ENCODE results near the gene CKMT1B.
A peak's percentile ranks its signal among the peaks of the same experiment; 100 is the strongest.
"Not testable (repeated sequence)": the region's sequence is repeated elsewhere in the genome, so short reads cannot be mapped to it uniquely, and the experiment has no call there.

CKMT1B gene

DNA sequence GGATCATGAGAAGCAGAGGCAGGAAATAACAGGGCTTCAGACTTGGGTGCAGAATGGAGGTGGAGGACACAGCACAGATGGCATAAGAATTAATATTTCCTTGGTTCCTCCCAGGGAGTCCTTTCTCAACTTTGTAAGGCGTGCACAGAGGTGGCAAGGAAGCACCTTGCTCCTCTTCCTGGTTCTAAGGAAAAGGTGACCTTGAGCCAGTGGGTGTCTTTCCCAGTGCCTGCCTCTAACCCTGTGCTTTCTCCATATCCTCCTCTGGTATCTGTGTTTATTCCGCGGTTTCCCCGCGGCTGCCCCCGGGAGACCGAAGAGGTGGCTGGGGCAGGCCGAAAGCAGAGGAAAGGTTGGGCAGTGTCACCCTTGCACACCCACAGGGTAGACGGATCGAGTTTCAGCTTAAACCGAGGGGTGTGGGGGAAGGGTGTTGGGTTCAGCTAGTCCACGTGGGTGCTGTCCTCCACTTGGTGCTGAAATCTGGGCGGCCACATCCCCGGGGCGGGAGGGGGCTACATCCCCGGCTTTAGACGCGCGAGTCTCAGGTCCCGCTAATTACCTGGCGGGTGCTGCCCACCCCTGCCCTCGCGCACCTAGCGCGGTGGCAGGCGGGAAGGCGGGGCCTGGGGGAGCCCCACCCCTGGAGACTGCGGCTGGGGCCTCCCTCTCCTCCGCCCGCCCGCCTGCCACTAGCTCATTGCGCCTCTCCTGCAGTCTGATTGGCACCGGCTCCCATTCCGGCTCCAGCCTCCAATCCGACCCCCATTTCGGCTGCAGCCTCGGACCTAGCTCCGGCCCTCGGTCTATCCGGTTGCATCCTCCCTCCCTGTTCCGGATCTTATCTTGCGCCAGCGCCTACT, at the start of gene CKMT1B:
CKMT1B (plus strand) TSS at position 700 of the 863 bp plus-strand sequence. CDS start 192 bp downstream, outside the sequence.
- ATAC-seq = peak; percentile 47
- H3K4me1 Mint-ChIP-seq, H3K4me3 Mint-ChIP-seq, DNase-seq, H3K27ac Mint-ChIP-seq, H3K9me3 Mint-ChIP-seq: not testable (repeated sequence)
- H3K27me3 Mint-ChIP-seq = peaks cover 17% of the 10 kb centered on the region

DNA sequence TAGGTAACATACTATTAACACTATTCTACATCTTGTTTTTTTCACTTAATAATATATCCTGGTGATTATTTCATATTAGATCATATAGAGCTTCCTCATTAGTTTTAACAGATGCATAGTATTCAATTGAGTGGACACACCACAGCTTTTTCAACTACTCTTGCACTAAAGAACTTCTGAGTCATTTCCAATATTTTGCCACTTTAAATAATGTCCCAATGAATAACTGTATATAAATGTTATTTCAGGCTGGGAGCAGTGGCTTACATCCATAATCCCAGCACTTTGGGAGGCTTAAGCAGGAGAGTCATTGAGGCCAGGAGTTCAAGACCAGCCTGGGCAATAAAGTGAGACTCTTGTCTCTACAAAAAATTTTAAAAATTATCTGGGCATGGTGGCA, 49.6 kb upstream of the CKMT1B start:
- H3K27ac Mint-ChIP-seq = no peak overlapping the region
- no peaks in the 10 kb centered on the region for H3K4me1 Mint-ChIP-seq
- no peak for DNase-seq
- no peak overlapping the region for H3K4me3 Mint-ChIP-seq
- no peaks in the 10 kb centered on the region for H3K27me3 Mint-ChIP-seq
- ATAC-seq = no peak
- no peaks in the 10 kb centered on the region for H3K9me3 Mint-ChIP-seq

DNA sequence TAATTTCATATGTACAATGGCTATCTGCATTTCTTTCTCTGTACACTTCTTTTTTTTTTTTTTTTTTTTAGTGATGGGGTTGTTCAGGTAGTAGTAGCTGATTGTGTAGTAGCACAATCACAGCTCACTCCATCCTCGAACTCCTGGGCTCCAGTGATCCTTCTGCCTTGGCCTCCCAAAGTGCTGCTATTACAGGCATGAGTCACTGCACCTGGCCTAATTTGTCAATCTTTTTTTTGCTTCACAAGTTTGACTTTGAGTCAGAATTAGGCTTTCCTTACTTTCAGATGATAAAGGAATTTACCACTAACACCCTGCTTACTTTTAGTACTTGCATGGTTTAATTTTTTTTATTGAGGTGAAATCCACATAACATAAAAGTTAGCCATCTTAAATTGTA, 48.4 kb upstream of the CKMT1B start:
- no peaks in the 10 kb centered on the region for H3K9me3 Mint-ChIP-seq
- peak overlapping the region in 1 of 2 donors; percentile 31 for H3K27ac Mint-ChIP-seq
- H3K4me1 Mint-ChIP-seq = no peaks in the 10 kb centered on the region
- H3K4me3 Mint-ChIP-seq = no peak overlapping the region
- no peaks in the 10 kb centered on the region for H3K27me3 Mint-ChIP-seq
- DNase-seq = no peak
- ATAC-seq = no peak

DNA sequence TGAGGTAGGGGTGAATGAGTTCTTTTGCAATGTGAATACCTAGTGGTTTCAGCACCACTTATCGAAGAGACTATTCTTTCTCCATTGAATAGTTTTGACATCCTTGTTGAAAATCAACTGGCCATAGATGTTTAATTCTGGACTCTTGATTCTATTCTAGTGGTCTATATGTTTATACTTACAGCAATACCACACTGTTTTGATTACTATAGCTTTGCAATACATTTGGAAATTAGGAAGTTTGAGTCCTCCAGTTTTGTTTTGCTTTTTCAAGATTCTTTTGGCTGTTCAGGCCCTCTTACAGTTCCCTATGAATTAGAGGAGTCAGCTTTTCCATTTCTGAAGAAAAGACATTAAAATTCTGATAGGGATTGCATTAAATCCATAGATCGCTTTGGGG, 46.3 kb upstream of the CKMT1B start:
- ATAC-seq (no peak), DNase-seq (no peak)
- no peak overlapping the region for H3K27ac Mint-ChIP-seq
- no peak overlapping the region for H3K4me3 Mint-ChIP-seq
- no peaks in the 10 kb centered on the region for H3K27me3 Mint-ChIP-seq
- H3K4me1 Mint-ChIP-seq = no peaks in the 10 kb centered on the region
- H3K9me3 Mint-ChIP-seq = no peaks in the 10 kb centered on the region

DNA sequence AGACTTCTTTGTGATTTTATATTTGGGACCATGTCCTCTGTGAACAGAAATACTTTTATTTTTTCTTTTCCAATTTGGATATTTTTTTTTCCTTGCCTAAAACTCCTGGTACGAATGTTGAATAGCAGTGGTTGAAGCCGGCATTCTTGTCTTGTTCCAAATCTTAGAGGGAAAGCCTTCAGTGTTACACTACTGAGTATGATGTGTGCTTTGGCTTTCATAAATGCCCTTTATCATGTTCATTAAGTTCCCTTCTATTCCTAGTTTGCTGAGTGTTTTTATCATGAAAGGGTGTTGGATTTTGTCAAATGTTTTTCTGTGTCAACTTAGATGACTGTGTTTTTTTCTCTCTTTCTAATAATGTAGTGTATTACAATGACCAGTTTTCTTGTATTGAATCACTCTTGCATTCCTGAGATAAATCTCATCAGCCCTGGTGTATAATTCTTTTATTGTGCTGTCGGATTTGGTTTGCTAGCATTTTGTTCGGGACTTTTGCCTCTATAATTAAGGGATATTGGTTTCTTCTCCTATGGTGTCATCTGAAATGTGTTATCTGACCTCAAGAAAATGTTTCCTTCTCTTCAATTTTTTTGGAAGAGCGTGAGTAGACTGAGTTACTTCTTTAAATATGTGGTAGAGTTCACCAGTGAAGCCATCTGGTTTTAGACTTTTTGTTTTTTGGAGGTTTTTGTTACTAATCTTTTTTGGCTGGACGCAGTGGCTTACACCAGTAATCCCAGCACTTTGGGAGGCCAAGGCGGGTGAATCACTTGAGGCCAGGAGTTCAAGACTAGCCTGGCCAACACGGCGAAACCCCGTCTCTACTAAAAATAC, 43.1 kb upstream of the CKMT1B start:
- no peak for ATAC-seq
- DNase-seq = no peak
- Mint-ChIP-seq H3K27ac (no peak overlapping the region), H3K9me3 (no peaks in the 10 kb centered on the region), H3K4me1 (no peaks in the 10 kb centered on the region), H3K27me3 (no peaks in the 10 kb centered on the region), H3K4me3 (no peak overlapping the region)

DNA sequence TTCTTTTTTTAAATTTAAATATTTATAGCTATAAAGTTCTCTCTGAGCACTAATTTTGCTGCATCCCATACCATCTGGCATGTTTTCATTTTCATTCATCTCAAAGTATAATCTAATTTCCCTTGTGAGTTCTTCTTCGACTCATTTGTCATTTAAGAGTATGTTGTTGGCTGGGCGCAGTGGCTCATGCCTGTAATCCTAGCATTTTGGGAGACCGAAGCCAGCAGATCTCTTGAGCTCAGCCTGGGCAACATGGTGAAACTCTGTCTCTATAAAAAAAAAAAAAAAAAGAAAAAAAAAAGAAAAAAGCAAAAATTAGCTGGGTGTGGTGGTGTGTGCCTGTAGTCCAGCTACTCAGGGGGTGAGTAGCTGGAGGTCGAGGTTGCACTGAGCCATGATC, 41.6 kb upstream of the CKMT1B start:
- DNase-seq (no peak), ATAC-seq (no peak)
- Mint-ChIP-seq H3K27me3 (no peaks in the 10 kb centered on the region), H3K27ac (no peak overlapping the region), H3K4me1 (no peaks in the 10 kb centered on the region), H3K4me3 (no peak overlapping the region), H3K9me3 (no peaks in the 10 kb centered on the region)

DNA sequence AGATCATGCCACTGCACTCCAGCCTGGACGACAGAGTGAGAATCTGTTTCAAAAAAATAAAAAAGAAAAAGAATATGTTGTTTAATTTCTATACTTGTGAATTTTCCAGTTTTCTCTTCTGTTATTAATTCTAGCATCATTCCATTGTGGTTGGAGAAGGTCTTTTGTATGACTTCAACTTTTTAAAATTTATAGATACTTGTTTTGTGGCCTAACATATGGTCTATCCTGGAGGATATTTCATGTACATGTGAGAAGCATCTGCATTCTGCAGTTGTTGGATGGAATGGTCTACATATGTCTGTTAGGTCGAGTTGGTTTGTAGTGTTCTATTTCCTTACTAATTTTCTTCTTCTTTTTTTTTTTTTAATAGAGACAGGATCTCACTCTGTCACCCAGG, 40.8 kb upstream of the CKMT1B start:
- DNase-seq = no peak
- Mint-ChIP-seq H3K27ac (no peak overlapping the region), H3K9me3 (no peaks in the 10 kb centered on the region), H3K4me3 (no peak overlapping the region), H3K27me3 (no peaks in the 10 kb centered on the region), H3K4me1 (no peaks in the 10 kb centered on the region)
- ATAC-seq = no peak

DNA sequence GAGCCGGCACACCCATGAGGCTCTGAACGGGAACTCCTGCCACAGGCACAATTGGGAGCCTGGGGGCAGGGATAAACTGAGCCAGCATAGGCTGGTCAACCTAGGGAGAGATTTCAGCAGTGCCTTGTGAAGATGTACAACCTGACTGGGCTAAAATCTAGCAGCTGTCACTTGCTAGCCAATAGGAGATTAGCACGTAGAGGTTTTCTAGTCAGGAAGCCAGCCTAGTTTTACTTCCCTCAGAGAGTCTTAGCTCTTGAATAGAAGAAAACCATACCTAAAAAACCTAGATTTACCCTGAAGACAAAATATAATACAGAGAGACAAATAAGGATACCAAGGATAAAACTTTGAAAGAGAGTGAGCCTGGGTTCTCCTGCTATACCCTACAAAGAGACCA, 31.1 kb upstream of the CKMT1B start:
- H3K4me1 Mint-ChIP-seq, H3K4me3 Mint-ChIP-seq, DNase-seq, H3K27me3 Mint-ChIP-seq, H3K9me3 Mint-ChIP-seq, ATAC-seq, H3K27ac Mint-ChIP-seq: not testable (repeated sequence)

DNA sequence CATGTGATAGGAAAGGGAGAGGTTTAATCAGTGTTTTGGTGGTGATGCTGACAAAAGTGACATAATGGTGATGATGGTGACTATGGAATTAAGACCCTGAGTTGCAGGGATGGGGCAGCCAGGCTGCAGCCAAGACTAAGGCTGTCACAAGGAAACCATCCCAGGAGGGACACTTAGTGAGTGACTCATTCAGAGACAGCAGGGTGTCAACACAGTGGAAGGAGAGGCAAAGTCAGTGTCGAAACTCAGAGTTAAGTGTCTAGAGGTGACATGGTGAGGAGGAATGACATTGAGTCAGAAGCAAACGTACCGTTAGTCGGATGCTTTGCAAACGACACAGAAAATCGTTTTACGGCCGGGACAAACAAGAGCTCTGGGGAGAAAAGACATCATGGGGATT, 30.0 kb upstream of the CKMT1B start:
- ATAC-seq, H3K27ac Mint-ChIP-seq, H3K4me1 Mint-ChIP-seq, H3K27me3 Mint-ChIP-seq, H3K4me3 Mint-ChIP-seq, DNase-seq, H3K9me3 Mint-ChIP-seq: not testable (repeated sequence)

DNA sequence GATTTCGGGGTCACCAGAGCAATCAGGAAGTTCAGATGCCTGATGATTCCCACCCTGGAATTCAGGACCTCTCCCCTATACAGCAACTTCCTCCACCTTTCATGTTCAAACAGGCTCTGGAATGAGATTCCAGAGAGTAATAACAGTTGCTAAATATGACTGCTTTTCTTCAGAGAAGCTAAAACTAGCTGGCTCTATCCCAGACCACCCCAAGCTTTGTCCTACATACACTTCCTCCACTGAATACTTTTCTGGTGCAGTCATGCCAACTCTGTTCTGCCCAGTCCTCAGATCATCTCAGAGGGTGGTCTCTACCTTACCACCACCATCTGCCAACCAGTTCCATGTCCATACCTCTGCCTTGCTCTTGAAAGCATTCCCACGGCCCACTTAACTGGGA, 27.2 kb upstream of the CKMT1B start:
- not testable (repeated sequence) for H3K27ac Mint-ChIP-seq, DNase-seq, H3K9me3 Mint-ChIP-seq, ATAC-seq, H3K27me3 Mint-ChIP-seq, H3K4me3 Mint-ChIP-seq, H3K4me1 Mint-ChIP-seq

DNA sequence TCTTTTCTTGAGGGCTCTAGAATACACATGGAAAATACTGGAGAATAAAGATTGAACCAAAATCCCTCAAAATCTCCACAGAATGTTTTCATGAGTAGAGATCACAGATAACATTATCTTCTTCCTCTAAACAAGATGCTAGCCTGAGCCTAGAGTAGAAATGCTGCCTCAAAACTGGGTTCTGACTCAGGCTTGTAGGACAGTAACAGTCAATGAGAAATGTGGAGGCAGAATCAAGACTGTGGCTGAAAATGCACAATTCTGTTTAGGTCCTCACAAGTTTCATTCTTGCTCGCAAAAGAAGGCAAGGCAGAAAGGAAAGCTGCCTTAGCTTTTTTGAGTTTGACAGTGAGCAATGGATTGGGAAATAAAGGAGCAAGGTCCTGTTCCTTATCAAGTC, 19.2 kb upstream of the CKMT1B start:
- H3K4me1 Mint-ChIP-seq, H3K4me3 Mint-ChIP-seq, H3K27ac Mint-ChIP-seq, DNase-seq, H3K27me3 Mint-ChIP-seq, ATAC-seq, H3K9me3 Mint-ChIP-seq: not testable (repeated sequence)

DNA sequence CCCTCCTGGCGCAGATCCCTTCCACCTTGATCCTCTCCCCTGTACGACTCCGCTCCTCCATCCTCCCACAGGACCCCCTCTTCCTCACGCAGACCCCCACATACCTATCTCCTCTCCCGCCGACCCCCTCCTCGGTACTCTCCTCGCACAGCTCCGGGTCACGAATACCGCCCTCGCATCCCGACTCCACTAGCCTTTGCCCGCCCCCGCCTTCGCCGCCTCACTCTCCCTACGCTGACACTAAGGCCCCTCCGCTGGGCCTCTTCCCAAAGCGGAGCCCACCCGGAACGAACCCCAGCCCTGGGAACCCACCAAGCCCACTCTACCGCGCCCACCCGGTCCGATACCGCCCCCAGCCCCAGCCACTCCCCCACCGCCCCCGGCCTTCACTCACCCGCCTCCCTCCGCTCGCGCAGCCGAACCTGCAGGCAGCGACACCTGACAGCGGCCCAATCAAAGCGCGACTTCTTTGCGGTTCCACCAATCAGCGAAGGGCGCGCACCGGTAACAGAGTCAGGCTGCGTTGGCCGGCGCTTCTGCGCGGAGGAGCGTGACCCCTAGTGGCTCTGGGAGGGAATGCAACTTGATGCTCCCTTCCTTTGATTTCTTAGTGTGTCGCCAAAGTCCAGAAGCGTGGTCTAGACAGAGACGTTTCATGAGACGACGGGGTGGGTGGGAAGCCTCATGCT, 3.9 kb upstream of the CKMT1B start, which contains the start of gene PPIP5K1:
PPIP5K1 (minus strand) TSS at position 431 of the 689 bp plus-strand sequence. CDS start 5,704 bp downstream, outside the sequence.
- not testable (repeated sequence) for H3K27me3 Mint-ChIP-seq, H3K4me3 Mint-ChIP-seq, H3K27ac Mint-ChIP-seq, DNase-seq, H3K9me3 Mint-ChIP-seq, H3K4me1 Mint-ChIP-seq
- peak; percentile 98 for ATAC-seq

DNA sequence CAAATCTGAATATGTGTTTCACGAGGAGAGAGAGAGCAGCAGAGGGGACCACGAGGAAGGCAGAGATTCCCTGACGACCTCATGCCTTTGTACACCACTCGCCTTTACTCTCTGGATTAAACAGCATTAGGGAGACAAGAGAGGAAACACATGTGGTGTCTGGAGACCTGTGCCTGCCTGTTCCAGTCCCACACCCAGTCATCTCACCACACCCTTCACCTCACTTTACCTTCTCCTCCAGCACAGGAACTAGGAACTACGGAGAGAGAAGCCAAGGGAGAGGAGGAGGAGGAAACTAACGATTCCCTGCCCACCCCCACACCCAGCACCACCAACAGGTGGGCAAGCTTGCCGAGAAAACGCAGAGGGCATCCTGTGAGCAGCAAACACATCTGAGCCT, 986 bp upstream of the CKMT1B start:
- H3K4me1 Mint-ChIP-seq, H3K4me3 Mint-ChIP-seq, ATAC-seq, H3K27ac Mint-ChIP-seq, DNase-seq, H3K9me3 Mint-ChIP-seq: not testable (repeated sequence)
- peaks cover 13% of the 10 kb centered on the region for H3K27me3 Mint-ChIP-seq

DNA sequence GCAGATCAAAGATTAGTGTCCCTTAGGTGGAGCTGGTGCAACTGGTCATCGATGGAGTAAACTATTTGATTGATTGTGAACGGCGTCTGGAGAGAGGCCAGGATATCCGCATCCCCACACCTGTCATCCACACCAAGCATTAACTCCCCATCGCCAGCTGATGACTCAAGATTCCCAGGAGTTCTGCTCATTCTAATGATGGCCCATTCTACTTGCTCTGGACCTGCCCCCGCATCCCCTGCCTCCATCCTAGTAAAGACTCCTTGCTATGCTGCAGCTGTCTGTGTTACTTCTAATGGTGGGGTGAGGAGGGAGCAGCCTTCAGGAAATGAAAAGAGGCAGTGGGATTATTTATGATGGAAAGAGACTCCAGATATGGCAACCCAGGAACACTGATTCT, 5.3 kb downstream of the CKMT1B start:
- H3K4me1 Mint-ChIP-seq, DNase-seq, H3K4me3 Mint-ChIP-seq, ATAC-seq, H3K9me3 Mint-ChIP-seq, H3K27ac Mint-ChIP-seq: not testable (repeated sequence)
- peaks cover 33% of the 10 kb centered on the region for H3K27me3 Mint-ChIP-seq

DNA sequence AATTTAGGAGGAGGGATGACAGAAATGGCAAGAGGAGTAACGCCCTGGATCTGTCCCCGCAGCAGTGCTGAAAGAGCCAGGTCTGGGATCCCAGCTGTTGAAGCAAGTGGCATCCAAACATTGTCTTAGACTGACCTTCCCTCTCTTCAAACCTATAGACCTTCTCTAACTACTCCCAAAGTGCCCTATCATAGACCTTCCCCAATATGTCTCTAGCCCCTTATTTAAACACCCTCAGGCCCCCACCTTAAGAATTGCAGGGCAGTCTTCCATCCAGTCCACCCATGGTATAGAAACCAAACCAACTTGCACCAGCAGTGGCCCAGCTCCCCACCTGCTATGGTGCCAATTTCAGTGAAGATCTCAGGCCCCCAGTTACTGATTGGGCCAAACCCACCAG, 6.4 kb downstream of the CKMT1B start:
- not testable (repeated sequence) for DNase-seq, H3K4me1 Mint-ChIP-seq, ATAC-seq, H3K4me3 Mint-ChIP-seq, H3K9me3 Mint-ChIP-seq
- H3K27ac Mint-ChIP-seq = peak overlapping the region in 1 of 2 donors; percentile 6
- peaks cover 40% of the 10 kb centered on the region for H3K27me3 Mint-ChIP-seq
